ENCODE data around the gene RASSF6.

The RASSF6 gene

DNA sequence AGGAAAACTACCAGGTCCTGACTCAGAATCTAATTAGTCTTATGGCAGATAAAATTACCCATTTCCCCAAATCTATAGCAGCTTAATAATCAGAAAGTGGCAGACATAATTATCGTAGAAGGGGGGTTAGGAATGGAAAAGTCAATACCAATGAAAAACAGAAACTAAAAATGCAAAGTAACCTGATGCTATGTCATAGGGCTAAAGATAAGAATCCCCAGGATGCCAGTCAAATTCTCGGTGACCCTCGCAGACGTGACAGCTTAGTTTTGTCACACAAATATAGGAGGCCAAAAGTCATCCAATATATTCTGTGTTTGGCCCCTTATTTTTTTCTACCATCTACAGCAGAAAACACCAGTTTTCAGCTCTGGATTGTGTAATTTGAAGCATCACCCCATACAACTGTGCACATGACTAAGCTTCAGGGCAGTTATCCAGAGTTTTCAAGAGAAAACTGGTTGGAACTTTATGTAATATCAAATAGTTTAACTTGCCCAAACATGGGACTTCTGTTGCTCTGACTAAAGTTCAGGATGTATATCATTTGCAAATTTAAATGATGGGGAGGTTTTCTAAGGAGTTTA lies 30.9 kb downstream of the RASSF6 start (continued):
- no peak for TF ChIP-seq ZNF664 (tag by site-specific recombination; IDR thresholded peaks at IDR 0.05)
- no peak for TF ChIP-seq ZNF548 (tag by site-specific recombination; IDR thresholded peaks at IDR 0.05)
- no peak for TF ChIP-seq ZBTB6 (tag by site-specific recombination; IDR thresholded peaks at IDR 0.05)
- 0 out of 2 replicates have a peak, but pooled peaks have one; percentile 45 for TF ChIP-seq ZNF2 (tag by site-specific recombination; IDR thresholded peaks at IDR 0.05)
- TF ChIP-seq ZNF660 (tag by site-specific recombination; IDR thresholded peaks at IDR 0.05) = no peak
- no peak for TF ChIP-seq ZNF132 (tag by site-specific recombination; IDR thresholded peaks at IDR 0.05; ENCODE audit: borderline replicate concordance)
- 0 out of 2 replicates have a peak, but pooled peaks have one; percentile 16 for TF ChIP-seq SP7 (tag by site-specific recombination; IDR thresholded peaks at IDR 0.05)
- TF ChIP-seq, protein P1, sequence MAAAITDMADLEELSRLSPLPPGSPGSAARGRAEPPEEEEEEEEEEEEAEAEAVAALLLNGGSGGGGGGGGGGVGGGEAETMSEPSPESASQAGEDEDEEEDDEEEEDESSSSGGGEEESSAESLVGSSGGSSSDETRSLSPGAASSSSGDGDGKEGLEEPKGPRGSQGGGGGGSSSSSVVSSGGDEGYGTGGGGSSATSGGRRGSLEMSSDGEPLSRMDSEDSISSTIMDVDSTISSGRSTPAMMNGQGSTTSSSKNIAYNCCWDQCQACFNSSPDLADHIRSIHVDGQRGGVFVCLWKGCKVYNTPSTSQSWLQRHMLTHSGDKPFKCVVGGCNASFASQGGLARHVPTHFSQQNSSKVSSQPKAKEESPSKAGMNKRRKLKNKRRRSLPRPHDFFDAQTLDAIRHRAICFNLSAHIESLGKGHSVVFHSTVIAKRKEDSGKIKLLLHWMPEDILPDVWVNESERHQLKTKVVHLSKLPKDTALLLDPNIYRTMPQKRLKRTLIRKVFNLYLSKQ (tag by site-specific recombination; IDR thresholded peaks at IDR 0.05; ENCODE audit: borderline replicate concordance) = no peak
- no peak for TF ChIP-seq ZNF776 (tag by site-specific recombination; IDR thresholded peaks at IDR 0.05; ENCODE audit: borderline replicate concordance)
- TF ChIP-seq ZNF248 (tag by site-specific recombination; IDR thresholded peaks at IDR 0.05) = no peak
- no peak for TF ChIP-seq ZNF174 (tag by site-specific recombination; IDR thresholded peaks at IDR 0.05)
- TF ChIP-seq HOXD13 (CRISPR knock-in tag; IDR thresholded peaks at IDR 0.05; ENCODE audit: borderline replicate concordance) = no peak
- TF ChIP-seq ZNF610 (tag by site-specific recombination; IDR thresholded peaks at IDR 0.05; ENCODE audit: borderline replicate concordance) = no peak
- TF ChIP-seq KLF10 (tag by site-specific recombination; IDR thresholded peaks at IDR 0.05) = no peak
- TF ChIP-seq ZNF394 (tag by site-specific recombination; IDR thresholded peaks at IDR 0.05; ENCODE audit: borderline replicate concordance) = no peak
- TF ChIP-seq FEZF1 (tag by site-specific recombination; IDR thresholded peaks at IDR 0.05) = peak; percentile 74
- no peak for TF ChIP-seq ELK4 (IDR thresholded peaks at IDR 0.05; ENCODE audit: borderline replicate concordance, low read depth, low read length)
- TF ChIP-seq, protein P2, sequence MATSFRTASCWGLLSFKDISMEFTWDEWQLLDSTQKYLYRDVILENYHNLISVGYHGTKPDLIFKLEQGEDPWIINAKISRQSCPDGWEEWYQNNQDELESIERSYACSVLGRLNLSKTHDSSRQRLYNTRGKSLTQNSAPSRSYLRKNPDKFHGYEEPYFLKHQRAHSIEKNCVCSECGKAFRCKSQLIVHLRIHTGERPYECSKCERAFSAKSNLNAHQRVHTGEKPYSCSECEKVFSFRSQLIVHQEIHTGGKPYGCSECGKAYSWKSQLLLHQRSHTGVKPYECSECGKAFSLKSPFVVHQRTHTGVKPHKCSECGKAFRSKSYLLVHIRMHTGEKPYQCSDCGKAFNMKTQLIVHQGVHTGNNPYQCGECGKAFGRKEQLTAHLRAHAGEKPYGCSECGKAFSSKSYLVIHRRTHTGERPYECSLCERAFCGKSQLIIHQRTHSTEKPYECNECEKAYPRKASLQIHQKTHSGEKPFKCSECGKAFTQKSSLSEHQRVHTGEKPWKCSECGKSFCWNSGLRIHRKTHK (tag by site-specific recombination; IDR thresholded peaks at IDR 0.05) = no peak
- TF ChIP-seq ZNF624 (tag by site-specific recombination; IDR thresholded peaks at IDR 0.05) = no peak

DNA sequence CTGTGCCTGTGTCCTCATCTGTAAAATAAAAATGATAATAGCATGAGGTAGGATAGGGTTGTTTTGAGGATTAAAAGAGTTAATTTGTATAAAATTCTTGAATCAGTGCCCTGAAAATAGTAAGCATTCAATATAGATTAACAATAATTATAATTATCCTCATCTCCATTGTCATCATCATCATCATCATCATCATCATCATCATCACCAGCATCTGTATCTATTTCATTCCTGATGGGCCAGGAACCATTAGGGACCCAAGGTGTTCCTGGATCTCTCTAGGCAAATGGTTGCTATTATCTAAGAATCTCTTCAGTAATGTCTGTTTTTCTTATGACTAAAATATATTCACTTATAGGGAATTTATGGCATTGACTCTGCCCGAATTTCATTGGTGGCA lies 31.6 kb downstream of the RASSF6 start:
- ChIA-PET POLR2A (no interaction called here), CTCF (interaction anchor here (0.6 kb wide), 1 partner anchor 78 kb away, joined by 4 read pairs; no protein-coding TSS in a partner anchor)
- H3K27ac ChIP-seq (ENCODE audit: extremely low read depth, low read depth, low read length) = no peak overlapping the region
- peaks cover 8% of the 10 kb centered on the region for H3K4me1 ChIP-seq (ENCODE audit: control insufficient read depth, insufficient read depth, low read length)
- H3K9me3 ChIP-seq (ENCODE audit: control insufficient read depth, insufficient read depth, low read depth, low read length) = no peaks in the 10 kb centered on the region
- no peak overlapping the region for H3K4me3 ChIP-seq (ENCODE audit: low read depth, low read length)
- H3K36me3 ChIP-seq (ENCODE audit: control insufficient read depth in 2 of 2, insufficient read depth in 1 of 2, low read length in 2 of 2) = no peaks in the 10 kb centered on the region
- TF ChIP-seq, protein P3, sequence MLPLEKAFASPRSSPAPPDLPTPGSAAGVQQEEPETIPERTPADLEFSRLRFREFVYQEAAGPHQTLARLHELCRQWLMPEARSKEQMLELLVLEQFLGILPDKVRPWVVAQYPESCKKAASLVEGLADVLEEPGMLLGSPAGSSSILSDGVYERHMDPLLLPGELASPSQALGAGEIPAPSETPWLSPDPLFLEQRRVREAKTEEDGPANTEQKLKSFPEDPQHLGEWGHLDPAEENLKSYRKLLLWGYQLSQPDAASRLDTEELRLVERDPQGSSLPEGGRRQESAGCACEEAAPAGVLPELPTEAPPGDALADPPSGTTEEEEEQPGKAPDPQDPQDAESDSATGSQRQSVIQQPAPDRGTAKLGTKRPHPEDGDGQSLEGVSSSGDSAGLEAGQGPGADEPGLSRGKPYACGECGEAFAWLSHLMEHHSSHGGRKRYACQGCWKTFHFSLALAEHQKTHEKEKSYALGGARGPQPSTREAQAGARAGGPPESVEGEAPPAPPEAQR (tag by site-specific recombination; IDR thresholded peaks at IDR 0.05) = no peak
- TF ChIP-seq ZXDB (tag by site-specific recombination; IDR thresholded peaks at IDR 0.05) (no peak), ZNF184 (tag by site-specific recombination; IDR thresholded peaks at IDR 0.05) (no peak), GLI4 (tag by site-specific recombination; IDR thresholded peaks at IDR 0.05) (no peak), ZNF133 (tag by site-specific recombination; IDR thresholded peaks at IDR 0.05) (no peak), ZNF501 (tag by site-specific recombination; IDR thresholded peaks at IDR 0.05) (no peak)
- TF ChIP-seq, protein P4, sequence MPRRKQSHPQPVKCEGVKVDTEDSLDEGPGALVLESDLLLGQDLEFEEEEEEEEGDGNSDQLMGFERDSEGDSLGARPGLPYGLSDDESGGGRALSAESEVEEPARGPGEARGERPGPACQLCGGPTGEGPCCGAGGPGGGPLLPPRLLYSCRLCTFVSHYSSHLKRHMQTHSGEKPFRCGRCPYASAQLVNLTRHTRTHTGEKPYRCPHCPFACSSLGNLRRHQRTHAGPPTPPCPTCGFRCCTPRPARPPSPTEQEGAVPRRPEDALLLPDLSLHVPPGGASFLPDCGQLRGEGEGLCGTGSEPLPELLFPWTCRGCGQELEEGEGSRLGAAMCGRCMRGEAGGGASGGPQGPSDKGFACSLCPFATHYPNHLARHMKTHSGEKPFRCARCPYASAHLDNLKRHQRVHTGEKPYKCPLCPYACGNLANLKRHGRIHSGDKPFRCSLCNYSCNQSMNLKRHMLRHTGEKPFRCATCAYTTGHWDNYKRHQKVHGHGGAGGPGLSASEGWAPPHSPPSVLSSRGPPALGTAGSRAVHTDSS (tag by site-specific recombination; IDR thresholded peaks at IDR 0.05) = peak; percentile 87
